Measurements from ENCODE around the gene DOLK. TPM values are rescaled to one million over a fixed set of nuclear protein-coding genes. Genes with fewer than 3 reads are reported as not detected.
"Not testable (repeated sequence)": the region's sequence is repeated elsewhere in the genome, so short reads cannot be mapped to it uniquely, and the experiment has no call there.

The DOLK gene
- polyA plus RNA-seq, 3 donors, result 0.76 to 8.5 (median 7.0) TPM

DNA sequence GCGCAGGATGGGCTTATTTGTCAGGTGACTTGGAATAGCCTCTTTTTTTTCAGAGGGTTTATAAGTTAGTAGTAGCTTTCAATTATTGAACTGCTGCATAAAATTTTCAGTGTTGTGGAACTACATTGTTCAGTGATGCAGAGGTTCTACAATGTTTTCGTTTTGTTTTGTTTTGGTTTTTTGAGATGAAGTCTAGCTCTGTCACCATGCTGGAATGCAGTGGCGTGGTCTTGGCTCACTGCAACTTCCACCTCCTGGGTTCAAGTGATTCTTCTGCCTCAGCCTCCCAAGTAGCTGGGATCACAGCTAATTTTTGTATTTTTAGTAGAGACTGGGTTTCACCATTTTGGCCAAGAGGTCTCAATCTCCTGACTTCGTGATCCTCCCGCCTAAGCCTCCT lies 22.1 kb upstream of the DOLK start:
- Histone ChIP-seq H3K4me2 (replicated peaks; ENCODE audit: extremely low read depth, low read length, poor library complexity, severe bottlenecking) (no peak overlapping the region), H3K9ac (ENCODE audit: insufficient read depth, low read length, poor library complexity, severe bottlenecking) (no peak overlapping the region), H3K9me3 (replicated peaks in 1 of 2; ENCODE audit: control insufficient read depth in 1 of 2, insufficient read depth in 1 of 2, low read length in 2 of 2) (no peaks in the 10 kb centered on the region), H3K79me2 (ENCODE audit: insufficient read depth, low read length) (no peaks in the 10 kb centered on the region), H4K20me1 (ENCODE audit: insufficient read depth, low read length) (no peaks in the 10 kb centered on the region), H3K27me3 (ENCODE audit: control insufficient read depth in 2 of 2, insufficient read depth in 2 of 2, low read length in 2 of 2) (no peaks in the 10 kb centered on the region), H2AFZ (ENCODE audit: insufficient read depth, low read depth, low read length, poor library complexity, severe bottlenecking) (no peak overlapping the region), H3K36me3 (replicated peaks in 1 of 2; ENCODE audit: control insufficient read depth in 1 of 2, insufficient read depth in 2 of 2, low read length in 2 of 2) (peaks cover 59 to 87% of the 10 kb centered on the region in 2 donors), H3K4me3 (replicated peaks in 1 of 3; ENCODE audit: low read depth in 2 of 3, low read length in 3 of 3) (no peak overlapping the region), H3K4me1 (ENCODE audit: control insufficient read depth in 1 of 2, insufficient read depth in 2 of 2, low read length in 2 of 2) (no peaks in the 10 kb centered on the region), H3K27ac (ENCODE audit: low read depth in 1 of 2, low read length in 2 of 2) (no peak overlapping the region)
- Mint-ChIP-seq H3K4me1 (no peaks in the 10 kb centered on the region), H3K36me3 (peaks cover 62 to 89% of the 10 kb centered on the region in 2 donors), H3K27me3 (ENCODE audit: low read depth in 3 of 3) (no peaks in the 10 kb centered on the region), H3K9me3 (peaks cover 0 to 2% (median 0%) of the 10 kb centered on the region in 7 donors), H3K27ac (no peak overlapping the region), H3K4me3 (no peak overlapping the region)
- TF ChIP-seq, protein P1, sequence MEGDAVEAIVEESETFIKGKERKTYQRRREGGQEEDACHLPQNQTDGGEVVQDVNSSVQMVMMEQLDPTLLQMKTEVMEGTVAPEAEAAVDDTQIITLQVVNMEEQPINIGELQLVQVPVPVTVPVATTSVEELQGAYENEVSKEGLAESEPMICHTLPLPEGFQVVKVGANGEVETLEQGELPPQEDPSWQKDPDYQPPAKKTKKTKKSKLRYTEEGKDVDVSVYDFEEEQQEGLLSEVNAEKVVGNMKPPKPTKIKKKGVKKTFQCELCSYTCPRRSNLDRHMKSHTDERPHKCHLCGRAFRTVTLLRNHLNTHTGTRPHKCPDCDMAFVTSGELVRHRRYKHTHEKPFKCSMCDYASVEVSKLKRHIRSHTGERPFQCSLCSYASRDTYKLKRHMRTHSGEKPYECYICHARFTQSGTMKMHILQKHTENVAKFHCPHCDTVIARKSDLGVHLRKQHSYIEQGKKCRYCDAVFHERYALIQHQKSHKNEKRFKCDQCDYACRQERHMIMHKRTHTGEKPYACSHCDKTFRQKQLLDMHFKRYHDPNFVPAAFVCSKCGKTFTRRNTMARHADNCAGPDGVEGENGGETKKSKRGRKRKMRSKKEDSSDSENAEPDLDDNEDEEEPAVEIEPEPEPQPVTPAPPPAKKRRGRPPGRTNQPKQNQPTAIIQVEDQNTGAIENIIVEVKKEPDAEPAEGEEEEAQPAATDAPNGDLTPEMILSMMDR (IDR thresholded peaks at IDR 0.05), result no peak
- 95% methylated on average over 4 of the region's 5 CpGs for WGBS (ENCODE audit: insufficient coverage)
- intact Hi-C loops (cut with micrococcal nuclease), result no loop called here
- no peak for DNase-seq

DNA sequence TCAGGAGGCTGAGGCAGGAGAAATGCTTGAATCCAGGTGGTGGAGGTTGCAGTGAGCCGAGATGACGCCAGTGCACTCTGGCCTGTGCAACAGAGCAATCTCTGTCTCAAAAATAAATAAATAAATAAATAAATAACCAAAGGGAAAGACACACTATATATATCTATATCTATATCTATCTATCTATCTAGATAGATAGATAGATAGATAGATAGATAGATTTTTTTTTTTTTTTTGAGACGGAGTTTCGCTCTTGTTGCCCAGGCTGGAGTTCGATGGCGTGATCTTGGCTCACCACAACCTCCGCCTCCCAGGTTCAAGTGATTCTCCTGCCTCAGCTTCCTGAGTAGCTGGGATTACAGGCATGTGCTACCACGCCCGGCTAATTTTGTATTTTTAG lies 14.0 kb upstream of the DOLK start:
- H3K4me1 ChIP-seq (ENCODE audit: control insufficient read depth in 1 of 2, insufficient read depth in 2 of 2, low read length in 2 of 2); H3K4me3 ChIP-seq (replicated peaks in 1 of 3; ENCODE audit: low read depth in 2 of 3, low read length in 3 of 3); H3K4me1 Mint-ChIP-seq; H3K4me3 Mint-ChIP-seq; intact Hi-C loops (cut with micrococcal nuclease); H3K4me2 ChIP-seq (replicated peaks; ENCODE audit: extremely low read depth, low read length, poor library complexity, severe bottlenecking); H3K27ac ChIP-seq (ENCODE audit: low read depth in 1 of 2, low read length in 2 of 2); H2AFZ ChIP-seq (ENCODE audit: insufficient read depth, low read depth, low read length, poor library complexity, severe bottlenecking); H4K20me1 ChIP-seq (ENCODE audit: insufficient read depth, low read length); H3K27me3 Mint-ChIP-seq (ENCODE audit: low read depth in 3 of 3); H3K9me3 Mint-ChIP-seq; H3K9me3 ChIP-seq (replicated peaks in 1 of 2; ENCODE audit: control insufficient read depth in 1 of 2, insufficient read depth in 1 of 2, low read length in 2 of 2); H3K27ac Mint-ChIP-seq; H3K9ac ChIP-seq (ENCODE audit: insufficient read depth, low read length, poor library complexity, severe bottlenecking); H3K27me3 ChIP-seq (ENCODE audit: control insufficient read depth in 2 of 2, insufficient read depth in 2 of 2, low read length in 2 of 2); H3K79me2 ChIP-seq (ENCODE audit: insufficient read depth, low read length); DNase-seq: not testable (repeated sequence)
- peaks cover 56 to 81% of the 10 kb centered on the region in 2 donors for H3K36me3 ChIP-seq (replicated peaks in 1 of 2; ENCODE audit: control insufficient read depth in 1 of 2, insufficient read depth in 2 of 2, low read length in 2 of 2)
- WGBS (ENCODE audit: insufficient coverage), result no CpG with 5 or more reads among the region's 9 CpGs
- peaks cover 46 to 83% of the 10 kb centered on the region in 2 donors for H3K36me3 Mint-ChIP-seq
